Measurements from ENCODE around the gene FRMD4A.

Gene FRMD4A

DNA sequence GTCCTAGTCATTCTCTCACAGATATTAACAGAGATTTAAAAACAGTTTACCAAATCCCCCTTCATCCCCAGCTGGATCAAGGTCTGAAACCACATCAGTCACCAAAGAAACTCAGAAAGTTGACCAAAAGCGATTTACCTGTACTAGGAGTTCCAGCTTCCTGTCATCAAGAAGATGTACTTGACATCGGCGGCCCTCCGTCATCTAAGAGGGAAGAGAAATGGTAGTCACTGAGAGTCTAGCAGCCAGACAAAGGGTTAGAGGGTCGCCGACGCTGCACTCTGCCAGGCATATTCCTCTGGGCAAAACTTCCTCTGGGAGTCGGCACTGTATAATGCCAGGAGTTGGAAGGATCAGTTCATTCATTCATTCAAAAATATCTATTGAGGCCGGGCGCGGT is 472.0 kb downstream of the FRMD4A start:
- Mint-ChIP-seq H3K27ac (no peak overlapping the region), H3K27me3 (ENCODE audit: low read depth) (no peaks in the 10 kb centered on the region), H3K36me3 (ENCODE audit: low read depth) (peaks cover 26% of the 10 kb centered on the region), H3K9me3 (no peaks in the 10 kb centered on the region), H3K4me3 (no peak overlapping the region), H3K4me1 (peaks cover 21% of the 10 kb centered on the region)
- TF ChIP-seq, protein P1, sequence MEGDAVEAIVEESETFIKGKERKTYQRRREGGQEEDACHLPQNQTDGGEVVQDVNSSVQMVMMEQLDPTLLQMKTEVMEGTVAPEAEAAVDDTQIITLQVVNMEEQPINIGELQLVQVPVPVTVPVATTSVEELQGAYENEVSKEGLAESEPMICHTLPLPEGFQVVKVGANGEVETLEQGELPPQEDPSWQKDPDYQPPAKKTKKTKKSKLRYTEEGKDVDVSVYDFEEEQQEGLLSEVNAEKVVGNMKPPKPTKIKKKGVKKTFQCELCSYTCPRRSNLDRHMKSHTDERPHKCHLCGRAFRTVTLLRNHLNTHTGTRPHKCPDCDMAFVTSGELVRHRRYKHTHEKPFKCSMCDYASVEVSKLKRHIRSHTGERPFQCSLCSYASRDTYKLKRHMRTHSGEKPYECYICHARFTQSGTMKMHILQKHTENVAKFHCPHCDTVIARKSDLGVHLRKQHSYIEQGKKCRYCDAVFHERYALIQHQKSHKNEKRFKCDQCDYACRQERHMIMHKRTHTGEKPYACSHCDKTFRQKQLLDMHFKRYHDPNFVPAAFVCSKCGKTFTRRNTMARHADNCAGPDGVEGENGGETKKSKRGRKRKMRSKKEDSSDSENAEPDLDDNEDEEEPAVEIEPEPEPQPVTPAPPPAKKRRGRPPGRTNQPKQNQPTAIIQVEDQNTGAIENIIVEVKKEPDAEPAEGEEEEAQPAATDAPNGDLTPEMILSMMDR (IDR thresholded peaks at IDR 0.05; ENCODE audit: unreplicated experiment in 3 of 3) = no peak

DNA sequence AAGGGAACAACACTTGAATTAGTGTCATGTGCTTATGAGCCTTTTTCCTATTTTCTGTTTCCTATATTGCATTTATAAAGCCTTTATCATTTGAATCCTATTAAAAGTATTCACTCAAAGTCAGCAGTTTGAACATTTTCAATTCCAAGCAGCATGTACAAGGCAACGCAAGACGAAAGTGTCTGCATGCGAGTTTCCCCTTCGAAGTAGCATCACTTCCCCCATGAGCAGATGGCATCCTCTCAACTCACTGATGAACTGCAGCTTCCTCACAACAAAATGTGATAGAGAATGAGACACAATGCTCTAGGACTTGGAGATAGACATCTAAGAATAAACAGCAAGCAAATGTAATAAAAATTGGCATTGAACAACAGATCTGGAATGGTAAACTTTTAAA is 473.3 kb downstream of the FRMD4A start:
- Mint-ChIP-seq H3K27ac (no peak overlapping the region), H3K27me3 (ENCODE audit: low read depth) (no peaks in the 10 kb centered on the region), H3K9me3 (no peaks in the 10 kb centered on the region), H3K4me1 (peaks cover 19% of the 10 kb centered on the region), H3K4me3 (no peak overlapping the region), H3K36me3 (ENCODE audit: low read depth) (peaks cover 32% of the 10 kb centered on the region)
- TF ChIP-seq, protein P1 (IDR thresholded peaks at IDR 0.05; ENCODE audit: unreplicated experiment in 3 of 3) = no peak

DNA sequence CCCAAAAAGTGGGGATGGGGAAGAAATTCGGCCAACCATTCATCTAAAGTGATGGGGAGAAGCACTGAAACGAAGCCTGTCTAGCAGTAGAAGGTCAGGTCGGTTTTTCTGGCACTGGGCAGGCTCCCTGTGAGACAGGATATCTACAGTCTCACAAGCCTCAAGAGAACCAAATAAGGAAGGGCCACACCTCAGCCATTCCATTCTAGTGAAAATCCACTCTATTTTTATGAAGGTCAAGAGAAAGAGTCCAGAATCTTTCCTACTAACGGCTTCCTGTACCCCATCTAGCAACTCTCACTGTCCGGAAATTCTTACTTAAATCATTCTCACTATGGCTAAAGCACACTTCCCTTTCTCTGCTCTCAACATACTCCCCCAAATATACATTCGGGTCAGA is 476.9 kb downstream of the FRMD4A start:
- Mint-ChIP-seq H3K27me3 (ENCODE audit: low read depth) (no peaks in the 10 kb centered on the region), H3K4me3 (no peak overlapping the region), H3K27ac (peak overlapping the region; percentile 61 to 82 (median 69)), H3K4me1 (peaks cover 9% of the 10 kb centered on the region), H3K9me3 (no peaks in the 10 kb centered on the region), H3K36me3 (ENCODE audit: low read depth) (peaks cover 37% of the 10 kb centered on the region)
- TF ChIP-seq, protein P1 (IDR thresholded peaks at IDR 0.05; ENCODE audit: unreplicated experiment in 3 of 3) = no peak

DNA sequence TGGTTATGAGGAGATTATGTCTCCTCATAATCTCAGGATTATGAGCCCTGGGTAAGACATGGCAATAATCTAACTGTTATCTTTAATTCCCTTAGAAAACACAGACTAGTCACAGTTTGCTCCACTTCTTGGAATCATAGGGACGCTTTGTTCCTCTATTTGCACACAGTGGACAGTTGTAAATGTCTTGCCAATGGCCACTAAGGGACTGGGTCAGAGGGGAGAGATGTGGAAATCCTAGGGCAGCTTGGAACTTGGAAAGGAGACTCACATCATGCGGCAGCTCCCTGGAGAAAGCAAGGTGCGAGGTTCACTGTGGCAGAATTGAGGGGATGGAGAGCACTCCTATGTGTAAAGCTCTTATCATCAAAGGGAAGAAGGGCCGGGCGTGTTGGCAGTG is 477.9 kb downstream of the FRMD4A start:
- Mint-ChIP-seq H3K27ac (no peak overlapping the region), H3K4me1 (peaks cover 19% of the 10 kb centered on the region), H3K27me3 (ENCODE audit: low read depth) (no peaks in the 10 kb centered on the region), H3K36me3 (ENCODE audit: low read depth) (peaks cover 34% of the 10 kb centered on the region), H3K4me3 (no peak overlapping the region), H3K9me3 (no peaks in the 10 kb centered on the region)
- TF ChIP-seq, protein P1 (IDR thresholded peaks at IDR 0.05; ENCODE audit: unreplicated experiment in 3 of 3) = no peak

DNA sequence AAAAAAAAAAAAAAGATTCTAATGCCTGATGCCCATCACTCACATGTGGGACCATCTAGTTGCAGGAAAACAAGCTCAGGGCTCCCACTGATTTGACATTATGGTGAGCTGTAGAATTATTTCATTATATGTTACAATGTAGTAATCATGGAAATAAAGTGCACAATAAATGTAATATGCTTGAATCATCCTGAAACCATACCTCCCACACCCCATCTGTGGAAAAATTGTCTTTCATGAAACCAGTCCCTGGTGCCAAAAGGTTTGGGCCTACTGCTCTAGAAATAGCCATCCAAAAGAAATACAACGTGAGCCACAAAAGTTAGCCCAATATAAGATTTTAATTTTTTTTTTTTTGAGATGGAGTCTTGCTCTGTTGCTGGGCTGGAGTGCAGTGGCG is 478.8 kb downstream of the FRMD4A start:
- Mint-ChIP-seq H3K27me3 (ENCODE audit: low read depth) (no peaks in the 10 kb centered on the region), H3K9me3 (no peaks in the 10 kb centered on the region), H3K27ac (no peak overlapping the region), H3K36me3 (ENCODE audit: low read depth) (peaks cover 29% of the 10 kb centered on the region), H3K4me3 (no peak overlapping the region), H3K4me1 (peaks cover 27% of the 10 kb centered on the region)
- TF ChIP-seq, protein P1 (IDR thresholded peaks at IDR 0.05; ENCODE audit: unreplicated experiment in 3 of 3) = no peak

DNA sequence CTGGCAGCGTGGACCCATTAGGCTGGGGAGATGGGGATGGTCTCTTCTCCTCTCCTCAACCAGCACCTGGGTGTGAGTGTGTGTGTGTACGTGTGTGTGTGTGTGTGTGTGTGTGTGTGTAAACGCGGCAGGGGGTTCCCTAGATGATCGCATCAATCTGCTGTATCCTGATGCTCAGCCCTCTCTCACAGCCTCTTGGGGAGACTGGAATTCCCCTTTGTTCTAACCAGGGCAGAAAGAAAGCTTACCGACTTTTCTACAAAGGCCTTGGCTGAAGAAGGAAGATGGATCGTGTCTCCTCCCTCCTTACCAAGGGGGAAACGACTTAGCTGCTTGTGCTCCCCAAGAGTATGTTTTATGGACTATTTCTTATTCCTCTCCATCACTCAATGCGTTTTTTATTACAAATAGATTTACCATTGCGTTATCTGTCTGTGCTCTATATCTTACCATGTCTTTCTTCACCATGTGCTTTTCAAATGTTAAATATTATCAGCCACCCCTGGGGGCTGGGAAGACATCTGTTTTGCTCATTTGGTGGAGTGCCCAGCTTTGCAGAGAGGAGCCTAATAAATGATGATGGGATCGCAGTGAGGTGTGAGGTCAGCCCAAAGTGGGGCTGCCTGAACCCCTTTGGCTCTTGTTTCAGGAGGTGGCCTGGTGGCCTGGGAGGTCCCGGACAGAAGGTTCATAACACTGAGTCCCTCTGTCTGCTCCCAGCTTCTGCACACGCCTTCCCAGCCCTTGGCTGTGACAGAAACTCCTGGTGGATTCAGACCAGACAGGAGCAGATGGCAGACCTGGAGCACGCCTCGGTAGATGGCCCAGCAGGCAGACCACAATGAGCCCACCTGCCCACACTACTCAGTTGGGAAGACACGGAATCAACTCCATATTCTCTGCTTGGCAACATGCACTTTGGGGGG is 481.9 kb downstream of the FRMD4A start:
- peaks cover 14% of the 10 kb centered on the region for H3K36me3 Mint-ChIP-seq (ENCODE audit: low read depth)
- H3K27me3 Mint-ChIP-seq (ENCODE audit: low read depth) = no peaks in the 10 kb centered on the region
- peak overlapping the region in 2 of 3 experiments; percentile 21 to 39 for H3K27ac Mint-ChIP-seq
- no peaks in the 10 kb centered on the region for H3K9me3 Mint-ChIP-seq
- TF ChIP-seq, protein P1 (IDR thresholded peaks at IDR 0.05; ENCODE audit: unreplicated experiment in 3 of 3) = no peak
- H3K4me1 Mint-ChIP-seq = peaks cover 38% of the 10 kb centered on the region
- no peak overlapping the region for H3K4me3 Mint-ChIP-seq

All from nephron (organoid).